ENCODE measurements around the gene PIK3R3. TPM values are rescaled to one million over a fixed set of nuclear protein-coding genes. Genes with fewer than 3 reads are reported as not detected.
A peak's percentile ranks its signal among the peaks of the same experiment; 100 is the strongest.

The PIK3R3 gene
- total and polyA plus RNA-seq, 9 of the 15 experiments (the other 6 are each of a cell fraction or from before 2014, with no cell fraction given) = 1.4 to 7.7 (median 4.6) TPM

DNA sequence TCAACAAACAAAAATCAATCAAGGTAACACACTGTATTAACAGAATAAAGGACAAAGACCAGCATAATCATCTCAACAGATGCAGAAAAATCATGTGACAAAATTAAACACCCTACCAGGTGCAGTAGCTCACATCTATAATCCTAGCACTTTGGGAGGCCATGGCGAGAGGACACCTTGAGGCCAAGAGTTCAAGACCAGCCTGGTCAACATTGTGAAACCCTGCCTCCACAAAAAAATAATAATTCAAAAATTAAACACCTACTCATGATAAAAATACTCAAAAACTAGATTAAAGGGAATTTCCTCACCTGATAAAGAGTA is 35.3 kb downstream of the PIK3R3 start:
- Histone ChIP-seq H2AFZ (ENCODE audit: low read depth, low read length) (peak overlapping the region; percentile 58; the same call in 1 of the 2 replicates), H3K27ac (ENCODE audit: extremely low read depth, low read depth, low read length) (no peak overlapping the region), H3K4me1 (replicated peaks in 1 of 2; ENCODE audit: control insufficient read depth in 2 of 2, insufficient read depth in 2 of 2, low read length in 2 of 2) (peaks cover 4 to 6% of the 10 kb centered on the region in 2 experiments; a peak in 3 of 5 replicates), H3K9ac (ENCODE audit: insufficient read depth in 1 of 2, low read depth in 2 of 2, low read length in 2 of 2) (no peak overlapping the region), H3K36me3 (ENCODE audit: control insufficient read depth, insufficient read depth, low read length) (no peaks in the 10 kb centered on the region), H3K9me1 (ENCODE audit: control insufficient read depth, insufficient read depth, low read length) (no peaks in the 10 kb centered on the region), H4K20me1 (replicated peaks; ENCODE audit: control insufficient read depth, insufficient read depth, low read length) (no peaks in the 10 kb centered on the region), H3K4me2 (ENCODE audit: insufficient read depth, low read length) (no peak overlapping the region), H3K9me3 (replicated peaks; ENCODE audit: control insufficient read depth, insufficient read depth, low read depth, low read length) (0 out of 2 replicates have a peak, but pooled peaks cover 2% of the 10 kb centered on the region), H3K4me3 (no peak overlapping the region), H3K79me2 (ENCODE audit: control insufficient read depth, insufficient read depth, low read length) (no peaks in the 10 kb centered on the region), H3K27me3 (ENCODE audit: control insufficient read depth in 2 of 2, insufficient read depth in 2 of 2, low read length in 2 of 2) (no peaks in the 10 kb centered on the region)
- ATAC-seq = no peak; the same call in 2 of the 3 replicates
- 93% methylated on average over 1 of the region's 1 CpG for WGBS (ENCODE audit: insufficient coverage, low coverage, missing lambda C conversion rate)
- FAIRE-seq = no peak
- in situ Hi-C loops (cut with MboI) = no loop called here
- 0 out of 2 replicates have a peak, but pooled peaks have one; percentile 20 for TF ChIP-seq C11orf30 (IDR thresholded peaks at IDR 0.05; ENCODE audit: low read depth)
- no peak for TF ChIP-seq SRF (CRISPR knock-in tag; IDR thresholded peaks at IDR 0.05)
- no peak for TF ChIP-seq CBFA2T3 (IDR thresholded peaks at IDR 0.05)
- 0 out of 4 replicates have a peak, but pooled peaks of 1 of the 2 experiments have one; percentile 10 for TF ChIP-seq KDM1A (IDR thresholded peaks at IDR 0.05)
- TF ChIP-seq CBX8 (IDR thresholded peaks at IDR 0.05; ENCODE audit: borderline replicate concordance, extremely low read depth, low read depth, low read length, poor library complexity, severe bottlenecking) = no peak
- peak; percentile 91 for TF ChIP-seq ADNP (tag; IDR thresholded peaks at IDR 0.05)
- TF ChIP-seq, protein P1, sequence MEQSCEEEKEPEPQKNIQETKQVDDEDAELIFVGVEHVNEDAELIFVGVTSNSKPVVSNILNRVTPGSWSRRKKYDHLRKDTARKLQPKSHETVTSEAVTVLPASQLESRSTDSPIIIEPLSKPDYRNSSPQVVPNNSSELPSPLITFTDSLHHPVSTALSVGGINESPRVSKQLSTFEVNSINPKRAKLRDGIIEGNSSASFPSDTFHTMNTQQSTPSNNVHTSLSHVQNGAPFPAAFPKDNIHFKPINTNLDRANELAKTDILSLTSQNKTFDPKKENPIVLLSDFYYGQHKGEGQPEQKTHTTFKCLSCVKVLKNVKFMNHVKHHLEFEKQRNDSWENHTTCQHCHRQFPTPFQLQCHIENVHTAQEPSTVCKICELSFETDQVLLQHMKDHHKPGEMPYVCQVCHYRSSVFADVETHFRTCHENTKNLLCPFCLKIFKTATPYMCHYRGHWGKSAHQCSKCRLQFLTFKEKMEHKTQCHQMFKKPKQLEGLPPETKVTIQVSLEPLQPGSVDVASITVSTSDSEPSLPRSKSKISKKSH (CRISPR knock-in tag; IDR thresholded peaks at IDR 0.05) = 0 out of 2 replicates have a peak, but pooled peaks have one; percentile 55
- TF ChIP-seq CEBPB (tag; IDR thresholded peaks at IDR 0.05) = peak; percentile 36; the same call in 1 of the 2 replicates
- 0 out of 2 replicates have a peak, but pooled peaks have one; percentile 50 for TF ChIP-seq CAMTA2 (CRISPR knock-in tag; conservative IDR thresholded peaks at IDR 0.05)
- intact Hi-C loops (cut with micrococcal nuclease) = loop anchor here (2.0 kb wide), 1 partner anchor 26 kb away; no protein-coding TSS in a partner anchor
- BruUV-seq (replicated peaks) = no TSS peak
- no peak for DNase-seq (ENCODE audit: extremely low read depth in 1 of 4, low spot score in 3 of 4)
- CTCF ChIA-PET (ENCODE audit: low intra/inter-chr PET ratio) = no interaction called here
- POLR2A ChIA-PET = interaction anchor here (0.6 to 1.8 kb wide), 6 partner anchors 12 to 55 kb away, joined by 3 to 6 read pairs (median 4); partner anchors contain the start of gene PIK3R3

Measured in K562 (cell line).